Measurements from ENCODE around the gene GSK3A. TPM values are rescaled to one million over a fixed set of nuclear protein-coding genes. Genes with fewer than 3 reads are reported as not detected.

Gene GSK3A
- total and polyA plus RNA-seq, 2 experiments from 2014 or later = 17.7 to 40.7 TPM

DNA sequence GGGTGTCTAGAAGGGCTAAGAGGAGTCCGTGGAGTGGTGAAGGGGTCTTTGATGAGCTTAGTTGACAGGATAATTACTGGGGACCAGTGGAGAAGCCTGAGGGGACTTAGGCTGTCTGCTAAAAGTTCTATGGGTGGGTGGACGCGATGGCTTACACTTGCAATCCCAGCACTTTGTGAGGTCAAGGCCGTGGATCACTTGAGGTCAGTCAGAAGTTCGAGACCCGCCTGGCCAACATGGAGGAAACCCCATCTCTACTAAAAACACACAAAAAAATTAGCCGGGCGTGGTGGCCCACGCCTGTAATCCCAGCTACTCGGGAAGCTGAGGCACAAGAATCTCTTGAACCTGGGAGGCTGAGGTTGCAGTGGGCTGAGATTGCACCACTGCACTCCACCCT is 2.8 kb upstream of the GSK3A start:
- Histone ChIP-seq H3K36me3 (ENCODE audit: insufficient read depth) (no peaks in the 10 kb centered on the region), H3K4me2 (0 out of 2 replicates have a peak overlapping the region, but pooled peaks have one; percentile 3), H4K20me1 (replicated peaks; ENCODE audit: insufficient read depth) (peaks cover 16% of the 10 kb centered on the region; the same call in 1 of the 2 replicates), H3K9me2 (ENCODE audit: insufficient read depth) (no peaks in the 10 kb centered on the region), H2AFZ (no peak overlapping the region), H3K27me3 (ENCODE audit: insufficient read depth) (no peaks in the 10 kb centered on the region), H3K79me2 (replicated peaks; ENCODE audit: insufficient read depth) (peaks cover 24% of the 10 kb centered on the region), H3K4me3 (peak overlapping the region; percentile 50; the same call in 1 of the 2 replicates), H3F3A (replicated peaks; ENCODE audit: low read depth) (peaks cover 18% of the 10 kb centered on the region), H3K4me1 (ENCODE audit: insufficient read depth) (peaks cover 31% of the 10 kb centered on the region), H3K27ac (ENCODE audit: low read depth) (no peak overlapping the region)
- Mint-ChIP-seq H3K4me1 (peaks cover 29% of the 10 kb centered on the region), H3K27ac (0 out of 2 replicates have a peak overlapping the region, but pooled peaks have one; percentile 67), H3K9me3 (no peaks in the 10 kb centered on the region; the same call in 2 of the 3 replicates), H3K27me3 (ENCODE audit: insufficient read depth, low read depth, poor library complexity) (peaks cover 18% of the 10 kb centered on the region), H3K4me3 (peak overlapping the region; percentile 91; the same call in 1 of the 3 replicates), H3K36me3 (ENCODE audit: low read depth) (peaks cover 11% of the 10 kb centered on the region)
- no peak for TF ChIP-seq CTCF (conservative IDR thresholded peaks at IDR 0.05; ENCODE audit: low read depth in 2 of 2)
- TF ChIP-seq ZNF114 (CRISPR knock-in tag; IDR thresholded peaks at IDR 0.05) = no peak
- no peak for TF ChIP-seq JUNB (IDR thresholded peaks at IDR 0.05; ENCODE audit: unreplicated experiment)
- no peak for TF ChIP-seq EZH2phosphoT487 (IDR thresholded peaks at IDR 0.05; ENCODE audit: unreplicated experiment)
- no peak for TF ChIP-seq ETS1 (IDR thresholded peaks at IDR 0.05)
- TF ChIP-seq REST (IDR thresholded peaks at IDR 0.05; ENCODE audit: unreplicated experiment) = no peak
- TF ChIP-seq POLR2AphosphoS5 (IDR thresholded peaks at IDR 0.05; ENCODE audit: low read depth) = no peak
- TF ChIP-seq, protein P1, sequence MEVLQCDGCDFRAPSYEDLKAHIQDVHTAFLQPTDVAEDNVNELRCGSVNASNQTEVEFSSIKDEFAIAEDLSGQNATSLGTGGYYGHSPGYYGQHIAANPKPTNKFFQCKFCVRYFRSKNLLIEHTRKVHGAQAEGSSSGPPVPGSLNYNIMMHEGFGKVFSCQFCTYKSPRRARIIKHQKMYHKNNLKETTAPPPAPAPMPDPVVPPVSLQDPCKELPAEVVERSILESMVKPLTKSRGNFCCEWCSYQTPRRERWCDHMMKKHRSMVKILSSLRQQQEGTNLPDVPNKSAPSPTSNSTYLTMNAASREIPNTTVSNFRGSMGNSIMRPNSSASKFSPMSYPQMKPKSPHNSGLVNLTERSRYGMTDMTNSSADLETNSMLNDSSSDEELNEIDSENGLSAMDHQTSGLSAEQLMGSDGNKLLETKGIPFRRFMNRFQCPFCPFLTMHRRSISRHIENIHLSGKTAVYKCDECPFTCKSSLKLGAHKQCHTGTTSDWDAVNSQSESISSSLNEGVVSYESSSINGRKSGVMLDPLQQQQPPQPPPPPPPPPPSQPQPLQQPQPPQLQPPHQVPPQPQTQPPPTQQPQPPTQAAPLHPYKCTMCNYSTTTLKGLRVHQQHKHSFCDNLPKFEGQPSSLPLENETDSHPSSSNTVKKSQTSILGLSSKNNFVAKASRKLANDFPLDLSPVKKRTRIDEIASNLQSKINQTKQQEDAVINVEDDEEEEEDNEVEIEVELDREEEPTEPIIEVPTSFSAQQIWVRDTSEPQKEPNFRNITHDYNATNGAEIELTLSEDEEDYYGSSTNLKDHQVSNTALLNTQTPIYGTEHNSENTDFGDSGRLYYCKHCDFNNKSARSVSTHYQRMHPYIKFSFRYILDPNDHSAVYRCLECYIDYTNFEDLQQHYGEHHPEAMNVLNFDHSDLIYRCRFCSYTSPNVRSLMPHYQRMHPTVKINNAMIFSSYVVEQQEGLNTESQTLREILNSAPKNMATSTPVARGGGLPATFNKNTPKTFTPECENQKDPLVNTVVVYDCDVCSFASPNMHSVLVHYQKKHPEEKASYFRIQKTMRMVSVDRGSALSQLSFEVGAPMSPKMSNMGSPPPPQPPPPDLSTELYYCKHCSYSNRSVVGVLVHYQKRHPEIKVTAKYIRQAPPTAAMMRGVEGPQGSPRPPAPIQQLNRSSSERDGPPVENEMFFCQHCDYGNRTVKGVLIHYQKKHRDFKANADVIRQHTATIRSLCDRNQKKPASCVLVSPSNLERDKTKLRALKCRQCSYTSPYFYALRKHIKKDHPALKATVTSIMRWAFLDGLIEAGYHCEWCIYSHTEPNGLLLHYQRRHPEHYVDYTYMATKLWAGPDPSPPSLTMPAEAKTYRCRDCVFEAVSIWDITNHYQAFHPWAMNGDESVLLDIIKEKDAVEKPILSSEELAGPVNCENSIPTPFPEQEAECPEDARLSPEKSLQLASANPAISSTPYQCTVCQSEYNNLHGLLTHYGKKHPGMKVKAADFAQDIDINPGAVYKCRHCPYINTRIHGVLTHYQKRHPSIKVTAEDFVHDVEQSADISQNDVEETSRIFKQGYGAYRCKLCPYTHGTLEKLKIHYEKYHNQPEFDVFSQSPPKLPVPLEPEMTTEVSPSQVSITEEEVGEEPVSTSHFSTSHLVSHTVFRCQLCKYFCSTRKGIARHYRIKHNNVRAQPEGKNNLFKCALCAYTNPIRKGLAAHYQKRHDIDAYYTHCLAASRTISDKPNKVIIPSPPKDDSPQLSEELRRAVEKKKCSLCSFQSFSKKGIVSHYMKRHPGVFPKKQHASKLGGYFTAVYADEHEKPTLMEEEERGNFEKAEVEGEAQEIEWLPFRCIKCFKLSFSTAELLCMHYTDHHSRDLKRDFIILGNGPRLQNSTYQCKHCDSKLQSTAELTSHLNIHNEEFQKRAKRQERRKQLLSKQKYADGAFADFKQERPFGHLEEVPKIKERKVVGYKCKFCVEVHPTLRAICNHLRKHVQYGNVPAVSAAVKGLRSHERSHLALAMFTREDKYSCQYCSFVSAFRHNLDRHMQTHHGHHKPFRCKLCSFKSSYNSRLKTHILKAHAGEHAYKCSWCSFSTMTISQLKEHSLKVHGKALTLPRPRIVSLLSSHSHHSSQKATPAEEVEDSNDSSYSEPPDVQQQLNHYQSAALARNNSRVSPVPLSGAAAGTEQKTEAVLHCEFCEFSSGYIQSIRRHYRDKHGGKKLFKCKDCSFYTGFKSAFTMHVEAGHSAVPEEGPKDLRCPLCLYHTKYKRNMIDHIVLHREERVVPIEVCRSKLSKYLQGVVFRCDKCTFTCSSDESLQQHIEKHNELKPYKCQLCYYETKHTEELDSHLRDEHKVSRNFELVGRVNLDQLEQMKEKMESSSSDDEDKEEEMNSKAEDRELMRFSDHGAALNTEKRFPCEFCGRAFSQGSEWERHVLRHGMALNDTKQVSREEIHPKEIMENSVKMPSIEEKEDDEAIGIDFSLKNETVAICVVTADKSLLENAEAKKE (CRISPR knock-in tag; IDR thresholded peaks at IDR 0.05) = no peak
- no peak for DNase-seq (ENCODE audit: low spot score)
- no peak for ATAC-seq
